Thymus (tissue), 14 donors: Measurements from ENCODE around the gene SNAPC4. TPM values are rescaled to one million over a fixed set of nuclear protein-coding genes. Genes with fewer than 3 reads are reported as not detected.
A peak's percentile ranks its signal among the peaks of the same experiment; 100 is the strongest.

Experiments
- DNase-seq, 9 donors: peaks; one replicate each; pipeline ENCODE4 v3.0.0-alpha.2; 2013; ENCODE audit warnings: low spot score in 9 of 9, low read depth in 6 of 9, missing footprints in 1 of 9
- H3K27ac ChIP-seq, 2 donors: one replicate each; pipeline ENCODE4 v1.5.1; 2013; ENCODE audit warnings: control low read depth in 1 of 2, low read depth in 1 of 2, low read length in 1 of 2, mild to moderate bottlenecking in 1 of 2, moderate library complexity in 1 of 2
- H3K27me3 ChIP-seq, 2 donors: one replicate each; pipeline ENCODE4 v1.5.1; 2013; ENCODE audit warnings: low read length in 1 of 2; ENCODE audit not compliant: control insufficient read depth in 2 of 2, insufficient read depth in 1 of 2
- H3K36me3 ChIP-seq, 2 donors: one replicate each; pipeline ENCODE4 v1.5.1; 2013; ENCODE audit warnings: low read length in 1 of 2, mild to moderate bottlenecking in 1 of 2, moderate library complexity in 1 of 2; ENCODE audit not compliant: control insufficient read depth in 2 of 2, insufficient read depth in 2 of 2
- H3K4me1 ChIP-seq, 2 donors: one replicate each; pipeline ENCODE4 v1.5.1; 2013; ENCODE audit warnings: low read length in 2 of 2; ENCODE audit not compliant: control insufficient read depth in 2 of 2, insufficient read depth in 2 of 2
- H3K4me3 ChIP-seq, 2 donors: one replicate each; pipeline ENCODE4 v1.5.1; 2013; ENCODE audit warnings: low read length in 2 of 2, control low read depth in 1 of 2, mild to moderate bottlenecking in 1 of 2
- H3K9me3 ChIP-seq, 2 donors: one replicate each; pipeline ENCODE4 v1.5.1; 2013; ENCODE audit warnings: low read length in 1 of 2, mild to moderate bottlenecking in 1 of 2; ENCODE audit not compliant: control insufficient read depth in 2 of 2, insufficient read depth in 1 of 2
- WGBS: extraction: QIAGEN DNeasy Blood & Tissue Kit; methylation state at CpG from one replicate; pipeline ENCODE4 v1.1.7; 2013; 5-methylcytosine and 5-hydroxymethylcytosine counted together
- long read RNA-seq, 10 donors: transcript quantifications; one replicate each; lab custom pipeline, GENCODE V29; 2026
- polyA plus RNA-seq: library from polyadenylated mRNA; stranded (reverse); fragments of 200-250 nt; gene quantifications from one replicate; pipeline ENCODE4 v1.2.3, GENCODE V29; 2013
- total RNA-seq: library from RNA; stranded (reverse); fragments of 120-200 nt; gene quantifications from one replicate; pipeline ENCODE4 v1.2.4, GENCODE V29; 2013
- donor health status: healthy.

Gene SNAPC4, protein sequence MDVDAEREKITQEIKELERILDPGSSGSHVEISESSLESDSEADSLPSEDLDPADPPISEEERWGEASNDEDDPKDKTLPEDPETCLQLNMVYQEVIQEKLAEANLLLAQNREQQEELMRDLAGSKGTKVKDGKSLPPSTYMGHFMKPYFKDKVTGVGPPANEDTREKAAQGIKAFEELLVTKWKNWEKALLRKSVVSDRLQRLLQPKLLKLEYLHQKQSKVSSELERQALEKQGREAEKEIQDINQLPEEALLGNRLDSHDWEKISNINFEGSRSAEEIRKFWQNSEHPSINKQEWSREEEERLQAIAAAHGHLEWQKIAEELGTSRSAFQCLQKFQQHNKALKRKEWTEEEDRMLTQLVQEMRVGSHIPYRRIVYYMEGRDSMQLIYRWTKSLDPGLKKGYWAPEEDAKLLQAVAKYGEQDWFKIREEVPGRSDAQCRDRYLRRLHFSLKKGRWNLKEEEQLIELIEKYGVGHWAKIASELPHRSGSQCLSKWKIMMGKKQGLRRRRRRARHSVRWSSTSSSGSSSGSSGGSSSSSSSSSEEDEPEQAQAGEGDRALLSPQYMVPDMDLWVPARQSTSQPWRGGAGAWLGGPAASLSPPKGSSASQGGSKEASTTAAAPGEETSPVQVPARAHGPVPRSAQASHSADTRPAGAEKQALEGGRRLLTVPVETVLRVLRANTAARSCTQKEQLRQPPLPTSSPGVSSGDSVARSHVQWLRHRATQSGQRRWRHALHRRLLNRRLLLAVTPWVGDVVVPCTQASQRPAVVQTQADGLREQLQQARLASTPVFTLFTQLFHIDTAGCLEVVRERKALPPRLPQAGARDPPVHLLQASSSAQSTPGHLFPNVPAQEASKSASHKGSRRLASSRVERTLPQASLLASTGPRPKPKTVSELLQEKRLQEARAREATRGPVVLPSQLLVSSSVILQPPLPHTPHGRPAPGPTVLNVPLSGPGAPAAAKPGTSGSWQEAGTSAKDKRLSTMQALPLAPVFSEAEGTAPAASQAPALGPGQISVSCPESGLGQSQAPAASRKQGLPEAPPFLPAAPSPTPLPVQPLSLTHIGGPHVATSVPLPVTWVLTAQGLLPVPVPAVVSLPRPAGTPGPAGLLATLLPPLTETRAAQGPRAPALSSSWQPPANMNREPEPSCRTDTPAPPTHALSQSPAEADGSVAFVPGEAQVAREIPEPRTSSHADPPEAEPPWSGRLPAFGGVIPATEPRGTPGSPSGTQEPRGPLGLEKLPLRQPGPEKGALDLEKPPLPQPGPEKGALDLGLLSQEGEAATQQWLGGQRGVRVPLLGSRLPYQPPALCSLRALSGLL (N-terminal part only)
- total RNA-seq (2.1 TPM), polyA plus RNA-seq (11.3 TPM)
- long read RNA-seq, donor 1 = 0 reads
- long read RNA-seq, donor 2 = 0 reads
- long read RNA-seq, donor 3 = 0 reads
- long read RNA-seq, donor 4 = 0 reads
- long read RNA-seq, donor 5 = 0 reads
- long read RNA-seq, donor 6 = 0 reads
- long read RNA-seq, donor 7 = 0 reads
- long read RNA-seq, donor 8 = 0 reads
- long read RNA-seq, donor 9 = 0 reads
- long read RNA-seq, donor 10 = 0 reads

DNA sequence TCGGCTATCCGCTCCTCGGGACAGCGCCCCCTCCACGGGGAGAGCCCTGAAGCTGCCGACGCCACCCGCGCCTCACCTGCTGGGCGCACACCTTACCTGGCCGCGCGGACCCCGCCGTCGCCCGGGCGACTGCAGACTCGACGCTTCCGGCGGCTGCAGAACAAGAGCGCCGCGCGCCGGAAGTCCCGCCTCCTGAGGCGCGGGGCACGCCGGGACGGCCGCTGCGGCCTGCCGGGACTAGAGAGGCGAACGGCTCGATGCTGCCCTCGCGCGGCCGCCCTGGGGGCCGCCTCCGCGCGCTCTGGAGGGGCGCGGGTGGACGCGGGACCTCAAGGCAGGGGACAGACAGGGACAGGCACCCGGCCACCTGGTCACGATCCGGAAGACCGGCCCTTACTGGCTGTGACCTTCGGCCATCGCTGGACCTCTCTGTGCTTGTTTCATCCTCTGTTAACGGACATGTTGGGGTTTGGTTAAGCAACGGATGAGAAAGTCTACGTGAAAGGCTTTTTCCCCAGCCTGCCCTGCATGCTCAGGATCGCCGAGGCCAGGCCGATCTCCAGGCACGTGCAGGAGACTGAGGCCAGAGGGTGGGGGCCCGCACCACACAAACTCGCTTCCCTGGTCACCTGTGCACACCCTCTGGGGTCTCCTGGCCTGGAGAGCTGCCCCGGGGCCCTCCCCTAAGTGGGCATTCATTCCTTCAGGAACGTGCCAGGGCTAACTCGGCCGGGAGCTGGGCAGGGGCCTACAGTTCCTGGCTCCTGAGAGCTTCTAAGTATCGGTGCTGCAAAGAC is at the start of gene SNAPC4:
TSS of gene SNAPC4 (minus strand) at position 133 of the 797 bp plus-strand sequence. CDS start 1,742 bp downstream, outside the sequence.
- 11% methylated on average over 71 of the region's 71 CpGs for WGBS
- Histone ChIP-seq H3K27me3 (peaks cover 0 to 2% of the 10 kb centered on the region in 2 donors), H3K4me3 (peak within 1 kb of the TSS; percentile 66 to 94), H3K36me3 (peaks cover 46 to 52% of the 10 kb centered on the region in 2 donors), H3K27ac (peak within 1 kb of the TSS in 1 of 2 donors; percentile 13), H3K9me3 (no peaks in the 10 kb centered on the region), H3K4me1 (peaks cover 14 to 24% of the 10 kb centered on the region in 2 donors)
- DNase-seq = peak; percentile 55 to 93 (median 86)

DNA sequence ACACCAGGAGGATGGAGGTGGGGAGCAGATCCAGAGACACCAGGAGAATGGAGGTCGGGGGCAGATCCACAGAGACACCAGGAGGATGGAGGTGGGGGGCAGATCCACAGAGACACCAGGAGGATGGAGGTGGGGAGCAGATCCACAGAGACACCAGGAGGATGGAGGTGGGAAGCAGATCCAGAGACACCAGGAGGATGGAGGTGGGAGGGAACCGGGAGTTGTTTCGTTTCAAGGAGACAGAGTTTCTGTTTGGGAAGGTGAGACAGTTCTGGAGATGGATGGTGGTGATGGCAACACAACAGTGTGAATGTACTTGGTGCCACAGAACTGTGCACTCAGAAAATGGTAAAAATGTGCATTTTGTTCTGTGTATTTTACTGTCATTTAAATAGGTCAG is 48.7 kb upstream of the SNAPC4 start:
- Histone ChIP-seq H3K36me3 (peaks cover 79 to 84% of the 10 kb centered on the region in 2 donors), H3K4me1 (no peaks in the 10 kb centered on the region), H3K9me3 (no peaks in the 10 kb centered on the region), H3K4me3 (no peak overlapping the region), H3K27me3 (no peaks in the 10 kb centered on the region), H3K27ac (no peak overlapping the region)
- WGBS = 97% methylated on average over 3 of the region's 3 CpGs
- no peak for DNase-seq

DNA sequence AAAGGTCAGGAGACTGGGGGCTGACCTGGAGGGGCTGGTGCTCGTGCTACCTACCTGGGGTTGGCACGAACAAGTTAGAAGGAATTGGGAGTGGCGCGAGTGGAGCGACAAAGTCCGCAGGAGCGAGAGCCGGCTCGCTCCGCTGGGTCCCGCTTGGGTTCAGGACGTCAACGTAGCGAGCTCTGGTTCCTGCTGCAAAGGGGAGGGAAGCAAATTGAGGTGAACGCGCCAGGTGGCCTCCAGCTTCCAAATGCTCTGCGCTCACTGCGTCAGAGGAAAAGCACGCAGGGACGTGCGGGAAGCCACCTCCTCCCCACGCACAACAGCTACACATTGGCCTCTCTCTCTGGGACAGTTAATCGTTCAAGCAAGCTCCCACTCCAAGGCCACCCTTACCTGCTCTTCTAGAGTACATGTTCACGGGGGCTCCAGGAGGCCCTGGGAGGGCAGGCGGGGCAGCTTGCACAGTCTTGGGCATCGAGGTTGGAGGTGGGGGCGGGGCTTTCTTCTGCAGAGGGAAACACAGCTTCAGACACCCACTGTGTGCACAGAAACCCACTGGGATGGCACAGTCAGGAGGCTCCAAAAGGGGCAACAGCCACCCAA is 47.3 kb upstream of the SNAPC4 start:
- H3K4me3 ChIP-seq = no peak overlapping the region
- H3K27me3 ChIP-seq = no peaks in the 10 kb centered on the region
- DNase-seq = no peak
- no peaks in the 10 kb centered on the region for H3K9me3 ChIP-seq
- no peak overlapping the region for H3K27ac ChIP-seq
- H3K36me3 ChIP-seq = peaks cover 86 to 93% of the 10 kb centered on the region in 2 donors
- H3K4me1 ChIP-seq = no peaks in the 10 kb centered on the region
- WGBS = 97% methylated on average over 27 of the region's 27 CpGs

DNA sequence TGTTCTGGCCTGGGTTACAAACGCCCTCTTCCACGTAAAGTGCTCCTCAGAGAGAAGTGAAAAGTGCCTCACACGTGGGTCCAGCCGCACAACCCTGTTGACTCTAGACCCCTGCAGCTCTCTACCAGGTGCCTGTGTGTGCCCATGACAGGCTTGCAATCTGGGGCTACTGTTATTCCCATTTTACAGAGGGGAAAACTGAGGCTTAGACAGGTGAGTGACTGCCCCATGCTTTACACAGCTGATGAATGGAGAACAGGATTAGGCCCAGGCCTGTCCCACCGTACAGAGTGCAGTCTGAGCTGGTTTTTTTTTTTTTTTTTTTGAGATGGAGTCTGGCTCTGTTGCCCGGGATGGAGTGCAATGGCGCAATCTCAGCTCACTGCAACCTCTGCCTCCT is 45.8 kb upstream of the SNAPC4 start:
- Histone ChIP-seq H3K9me3 (no peaks in the 10 kb centered on the region), H3K36me3 (peaks cover 90 to 96% of the 10 kb centered on the region in 2 donors), H3K27ac (no peak overlapping the region), H3K4me3 (no peak overlapping the region), H3K4me1 (no peaks in the 10 kb centered on the region), H3K27me3 (no peaks in the 10 kb centered on the region)
- no peak for DNase-seq
- WGBS = 96% methylated on average over 7 of the region's 7 CpGs

DNA sequence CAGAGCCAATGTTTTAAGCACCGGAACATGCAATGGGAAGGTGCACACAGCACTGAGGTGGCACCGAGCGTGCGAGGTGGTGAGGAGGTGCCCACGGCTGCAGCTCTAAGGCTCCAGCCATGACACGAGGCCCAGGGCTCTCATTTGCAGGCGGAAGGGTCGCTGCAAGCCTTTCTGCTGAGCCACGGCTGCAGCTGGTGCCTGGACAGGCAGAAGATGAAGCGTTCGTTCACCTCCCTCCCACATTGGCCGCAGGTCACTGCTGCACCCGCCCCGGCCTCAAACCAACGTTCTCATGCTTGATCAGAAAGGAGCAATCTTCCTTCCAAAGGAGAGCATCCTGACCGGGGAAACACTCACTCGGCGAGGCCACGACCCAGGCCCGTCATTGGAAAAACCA is 44.1 kb upstream of the SNAPC4 start:
- WGBS = 97% methylated on average over 20 of the region's 20 CpGs

DNA sequence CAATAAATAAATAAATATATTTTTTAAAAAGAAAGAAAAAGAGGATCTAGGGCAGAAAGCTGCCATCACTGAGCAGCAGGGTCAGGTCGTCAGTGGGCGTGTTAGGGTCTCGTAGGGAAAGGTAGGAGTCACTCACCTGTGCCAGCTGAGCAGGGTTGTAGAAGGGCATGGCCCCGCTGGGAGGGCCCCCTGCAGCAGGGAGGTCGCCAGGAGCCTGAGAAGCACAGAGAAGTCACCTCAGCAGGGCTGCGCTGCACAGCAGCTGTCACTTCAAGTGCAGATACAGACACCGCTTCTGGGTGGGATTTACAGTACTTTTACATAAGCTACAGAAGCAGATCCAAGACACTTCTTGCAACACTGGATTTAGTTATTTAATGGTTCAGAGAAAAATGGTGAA is 43.7 kb upstream of the SNAPC4 start:
- Histone ChIP-seq H3K9me3 (peaks cover 0 to 4% of the 10 kb centered on the region in 2 donors), H3K27me3 (peaks cover 0 to 3% of the 10 kb centered on the region in 2 donors), H3K36me3 (peaks cover 72 to 76% of the 10 kb centered on the region in 2 donors), H3K4me1 (peaks cover 3 to 7% of the 10 kb centered on the region in 2 donors), H3K4me3 (no peak overlapping the region), H3K27ac (no peak overlapping the region)
- DNase-seq = no peak
- WGBS = 98% methylated on average over 7 of the region's 7 CpGs

More for the DNA sequence above, 44.1 kb upstream of the SNAPC4 start:
- Histone ChIP-seq H3K36me3 (peaks cover 76 to 80% of the 10 kb centered on the region in 2 donors), H3K27ac (no peak overlapping the region), H3K4me1 (peaks cover 3 to 5% of the 10 kb centered on the region in 2 donors), H3K9me3 (peaks cover 0 to 4% of the 10 kb centered on the region in 2 donors), H3K27me3 (no peaks in the 10 kb centered on the region), H3K4me3 (no peak overlapping the region)
- DNase-seq = no peak

DNA sequence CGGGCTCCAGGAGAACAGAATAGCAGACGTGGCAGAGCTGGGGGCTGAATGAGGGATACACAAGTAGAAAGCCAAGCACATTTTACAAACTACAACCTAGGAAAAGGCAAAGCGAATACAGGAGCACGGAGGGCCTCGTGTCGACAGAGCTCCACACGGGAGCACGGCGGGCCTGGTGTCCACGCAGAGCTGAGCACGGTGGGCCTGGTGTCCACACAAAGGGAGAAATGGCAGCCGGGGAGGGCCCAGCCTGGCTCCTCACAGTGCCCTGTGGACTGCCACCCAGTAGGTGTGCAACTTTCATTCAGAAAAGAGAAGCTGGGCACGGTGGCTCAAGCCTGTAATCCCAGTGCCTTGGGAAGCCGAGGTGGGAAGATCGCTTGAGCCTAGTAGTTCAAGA is 43.1 kb upstream of the SNAPC4 start:
- DNase-seq = no peak
- Histone ChIP-seq H3K4me3 (no peak overlapping the region), H3K9me3 (peaks cover 0 to 4% of the 10 kb centered on the region in 2 donors), H3K4me1 (peaks cover 7 to 11% of the 10 kb centered on the region in 2 donors), H3K27ac (no peak overlapping the region), H3K27me3 (peaks cover 0 to 9% of the 10 kb centered on the region in 2 donors), H3K36me3 (peaks cover 67 to 71% of the 10 kb centered on the region in 2 donors)
- 98% methylated on average over 15 of the region's 15 CpGs for WGBS
